Stimulated activated CD8-positive, alpha-beta memory T cell treated with anti-CD3 and anti-CD28 coated beads, Interleukin-7, amount 100 ng/mL, for 1 hour (primary cell): Measurements from ENCODE around the gene GOLGA6L2.
"Not testable (repeated sequence)": the region's sequence is repeated elsewhere in the genome, so short reads cannot be mapped to it uniquely, and the experiment has no call there.

Experiments
- DNase-seq, 2 donors: peaks; one replicate each; pipeline ENCODE4 v3.0.0-alpha.2; 2020; ENCODE audit warnings: low read depth in 2 of 2

The GOLGA6L2 gene

DNA sequence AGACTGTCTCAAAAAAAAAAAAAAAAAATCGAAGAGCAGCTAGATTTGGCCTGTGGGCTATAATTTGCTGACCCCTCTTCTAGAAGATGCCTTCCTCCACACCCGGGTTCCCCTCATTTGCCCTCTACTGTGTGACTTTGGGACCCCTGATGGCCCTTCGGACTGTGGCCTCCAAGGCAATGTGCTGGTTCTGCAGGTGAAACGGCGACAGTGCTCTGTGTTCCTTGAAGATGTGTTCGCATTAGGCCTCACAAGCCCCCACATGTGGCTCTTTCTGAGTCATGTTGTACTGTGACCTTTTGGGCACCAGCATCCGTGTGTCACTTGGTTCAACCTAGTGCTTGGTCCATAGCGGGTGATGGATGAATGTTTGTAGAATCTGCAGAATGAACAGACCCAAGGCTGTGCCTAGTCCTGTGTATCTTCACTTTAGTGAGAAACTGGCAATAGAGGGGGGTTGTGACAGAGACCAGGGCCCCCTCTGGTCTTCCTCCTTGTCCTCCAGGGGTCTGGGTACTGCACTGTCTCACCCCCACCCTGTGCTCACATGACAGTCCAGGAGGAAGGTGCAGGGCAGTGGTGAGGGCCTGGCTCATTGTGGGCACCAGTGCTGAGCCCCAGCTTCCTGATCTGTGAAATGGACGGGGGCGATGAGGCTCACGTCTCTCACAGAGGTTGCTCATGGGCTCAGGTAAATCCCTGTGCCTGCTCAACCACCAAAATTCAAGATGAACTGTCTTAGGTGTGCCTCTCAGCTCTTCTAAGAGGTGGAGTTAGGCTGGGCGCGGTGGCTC lies 22.7 kb downstream of the GOLGA6L2 start:
- no peak for DNase-seq

DNA sequence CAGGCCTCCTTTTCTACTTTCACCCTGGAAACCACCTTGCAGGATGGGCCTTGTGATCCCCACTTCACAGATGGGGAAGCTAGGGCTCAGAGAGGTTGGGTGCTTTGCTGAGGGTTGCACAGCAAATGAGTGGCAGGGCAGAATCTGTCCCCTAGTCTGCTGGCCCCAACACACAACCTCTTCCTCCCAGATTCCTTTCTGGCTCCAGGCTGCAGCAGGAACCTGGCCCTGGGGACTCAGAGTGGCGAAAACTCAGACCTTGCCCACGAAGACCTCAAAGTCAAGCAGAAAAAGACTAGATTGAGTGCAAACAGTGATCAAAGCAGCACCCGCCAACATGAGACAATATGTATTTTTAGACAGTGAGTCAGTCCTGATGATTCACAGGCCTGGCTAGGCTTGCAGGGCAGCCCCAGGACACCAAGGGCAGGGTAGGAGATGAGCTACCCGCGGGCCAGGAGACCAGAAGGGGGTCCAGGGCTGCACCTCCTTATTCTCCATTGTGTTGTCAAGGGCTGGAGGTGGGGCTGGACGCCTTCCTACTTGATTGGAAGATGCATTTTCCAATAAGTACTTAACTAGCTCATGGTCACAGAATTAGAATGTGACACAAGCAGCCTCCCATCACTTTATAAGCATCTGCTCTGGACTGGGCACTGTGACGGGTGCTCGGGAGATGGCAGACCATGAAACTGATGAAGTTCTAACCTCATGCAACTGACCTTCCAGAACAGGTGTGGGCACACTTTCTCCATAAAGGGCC lies 23.9 kb downstream of the GOLGA6L2 start:
- DNase-seq: no peak

DNA sequence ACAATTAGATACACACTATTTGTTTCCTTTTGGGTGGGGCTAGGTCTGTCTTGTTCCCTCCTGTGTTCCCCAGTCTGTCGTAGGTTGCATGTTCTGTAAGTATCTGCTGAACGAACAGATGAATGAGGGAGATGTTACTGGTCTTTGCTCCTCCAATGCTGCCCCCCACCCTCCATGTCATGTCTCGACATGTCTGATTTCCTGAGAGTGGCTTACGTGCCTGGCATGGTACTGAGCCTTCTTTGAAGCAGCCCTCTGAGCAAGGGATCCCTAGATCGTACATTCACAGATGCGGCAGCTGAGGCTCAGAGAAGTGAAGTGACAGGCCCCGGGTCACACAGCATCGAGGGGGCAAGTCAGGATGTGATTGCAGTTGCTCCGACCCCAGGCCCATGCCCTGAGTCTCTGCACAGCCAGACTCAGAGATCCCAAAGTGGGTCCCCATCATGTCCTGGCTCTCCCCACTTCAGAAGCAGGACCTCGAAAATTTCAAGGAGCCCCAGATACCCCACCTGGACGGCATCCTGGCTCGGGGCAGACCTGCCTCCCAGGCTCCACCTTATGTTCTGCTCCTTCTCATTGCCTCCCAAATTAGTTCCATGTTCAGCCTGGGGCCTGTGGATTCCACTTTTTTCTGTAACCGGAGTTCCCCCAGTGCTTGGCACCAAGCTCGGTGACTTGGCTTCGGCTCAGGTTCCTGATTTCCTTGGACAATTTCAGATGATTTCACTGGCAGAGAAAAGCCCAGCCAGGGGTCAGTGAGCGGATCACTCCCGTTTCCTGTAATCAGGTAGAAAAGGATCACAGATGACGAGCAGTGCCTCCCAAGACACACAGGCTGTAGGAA lies 24.7 kb downstream of the GOLGA6L2 start:
- DNase-seq: no peak

DNA sequence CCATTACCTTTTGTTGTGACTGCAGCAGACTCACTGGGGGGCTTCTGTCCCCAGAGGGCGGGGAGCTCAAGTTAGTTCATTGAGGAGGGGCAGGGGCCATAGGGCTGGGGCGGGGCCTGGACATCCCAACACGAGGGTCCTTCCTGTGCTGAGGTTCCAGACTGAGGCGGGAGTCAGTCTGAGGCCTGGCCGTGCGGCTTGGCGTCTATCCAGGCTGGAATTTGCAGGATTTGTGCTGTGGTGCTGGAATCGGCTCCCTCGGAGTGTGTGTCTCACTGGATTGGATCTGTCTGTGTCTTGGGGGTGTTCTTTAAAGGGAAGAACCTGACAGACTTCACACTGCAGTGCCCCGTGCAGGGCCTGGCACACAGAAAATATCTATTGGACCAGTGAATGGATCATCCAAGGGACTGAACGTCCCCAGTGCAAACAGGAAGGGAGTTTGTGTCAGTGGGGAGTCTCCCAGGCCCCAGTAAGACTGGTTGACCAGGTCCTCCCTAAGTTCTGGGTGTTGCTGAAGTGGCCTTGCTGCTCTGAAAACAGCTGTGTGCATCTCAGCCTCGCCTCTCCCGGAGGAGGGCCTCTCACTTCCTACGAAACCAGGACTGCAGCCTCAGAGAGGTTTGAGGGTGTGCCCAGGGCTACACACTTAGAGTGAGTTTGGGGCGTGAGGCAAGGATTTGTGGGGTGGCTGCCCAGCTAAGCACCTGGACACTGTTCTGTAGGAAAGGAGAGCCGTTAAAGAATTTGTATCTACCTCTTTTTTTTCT lies 26.1 kb downstream of the GOLGA6L2 start:
- no peak for DNase-seq

DNA sequence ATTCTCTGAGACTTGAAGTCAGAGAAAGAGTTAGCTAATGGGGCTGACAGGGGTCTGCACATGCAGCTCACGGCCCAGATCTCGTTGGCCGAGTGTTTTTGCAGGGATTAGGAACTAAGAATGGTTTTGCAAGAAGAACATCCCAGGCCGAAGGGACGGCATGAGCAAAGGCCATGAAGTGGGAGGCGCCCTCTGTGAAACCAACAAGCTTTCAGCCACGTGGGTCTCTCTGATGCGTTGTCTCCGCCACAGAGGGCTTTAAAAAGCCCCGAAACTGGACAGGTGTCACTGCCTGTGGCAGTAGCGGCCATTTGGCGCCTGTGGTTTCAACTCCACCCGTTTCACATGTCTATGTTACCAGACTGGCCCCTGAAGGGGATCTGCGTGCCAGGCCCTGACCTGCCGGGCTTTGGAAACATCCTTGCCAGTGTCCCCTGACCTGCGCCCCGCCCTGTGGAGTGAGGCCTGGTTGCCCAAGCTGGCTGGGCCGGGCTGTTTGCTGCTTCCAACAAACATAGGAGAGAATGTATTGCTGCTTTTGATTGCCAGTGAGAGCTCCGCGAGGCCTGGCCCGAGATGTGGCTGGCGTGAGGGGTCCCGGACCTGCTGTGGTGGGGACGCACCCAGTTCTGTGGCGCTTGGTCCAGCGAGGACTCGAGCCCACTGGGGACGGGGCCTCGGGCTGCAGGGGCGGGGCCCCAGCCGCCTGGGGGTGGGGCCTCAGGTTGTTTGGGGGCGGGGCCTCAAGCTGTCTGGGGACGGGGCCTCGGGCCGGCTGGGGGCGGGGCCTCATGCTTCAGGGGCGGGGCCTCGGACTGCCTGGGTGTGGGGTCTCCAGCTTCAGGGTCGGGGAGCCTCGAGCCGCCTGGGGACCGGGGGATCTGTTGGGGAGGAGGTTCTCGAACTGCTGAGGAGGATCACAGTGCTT lies 30.4 kb downstream of the GOLGA6L2 start:
- DNase-seq: no peak

DNA sequence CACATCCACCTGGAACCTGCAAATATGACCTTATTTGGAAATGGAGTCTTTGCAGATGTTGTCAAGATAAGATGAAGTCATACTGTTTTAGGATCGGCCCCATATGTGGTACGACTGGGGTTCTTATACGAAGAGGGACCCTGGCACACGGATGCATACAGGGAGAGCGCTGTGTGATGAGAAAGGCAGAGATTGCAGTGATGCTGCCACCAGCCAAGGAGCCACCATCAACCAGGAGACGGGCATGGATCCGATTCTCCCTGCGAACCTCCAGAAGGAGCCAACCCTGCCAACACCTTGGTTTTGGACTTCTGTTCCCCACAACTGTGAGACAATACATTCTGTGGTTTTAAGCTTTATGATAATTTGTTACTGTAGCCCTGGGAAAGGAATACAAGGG lies 31.2 kb downstream of the GOLGA6L2 start:
- not testable (repeated sequence) for DNase-seq

DNA sequence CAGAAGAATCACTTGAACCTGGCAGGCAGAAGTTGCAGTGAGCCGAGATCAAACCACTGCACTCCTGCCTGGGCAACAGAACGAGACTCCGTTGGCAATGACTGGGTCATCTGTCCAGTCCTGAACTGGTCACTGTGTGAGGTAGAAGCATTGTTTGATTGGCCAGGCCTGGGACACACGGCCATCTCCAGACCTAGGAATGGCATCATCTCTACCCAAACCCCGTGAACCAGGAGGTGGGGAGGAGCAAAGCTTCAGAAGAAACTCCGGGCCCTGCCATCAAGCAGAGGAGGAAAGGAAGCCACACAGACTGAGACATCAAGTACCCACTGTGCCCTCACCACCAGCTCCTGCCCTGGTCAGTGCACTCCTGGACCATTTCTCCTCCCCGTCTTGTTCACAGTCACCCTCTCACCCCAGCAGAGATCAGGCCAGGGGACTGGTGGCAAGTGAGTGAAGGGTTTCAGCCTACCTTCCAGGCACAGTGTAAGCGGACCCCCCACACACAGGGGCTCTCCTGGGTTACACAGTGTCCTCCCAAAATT lies 31.6 kb downstream of the GOLGA6L2 start:
- no peak for DNase-seq

DNA sequence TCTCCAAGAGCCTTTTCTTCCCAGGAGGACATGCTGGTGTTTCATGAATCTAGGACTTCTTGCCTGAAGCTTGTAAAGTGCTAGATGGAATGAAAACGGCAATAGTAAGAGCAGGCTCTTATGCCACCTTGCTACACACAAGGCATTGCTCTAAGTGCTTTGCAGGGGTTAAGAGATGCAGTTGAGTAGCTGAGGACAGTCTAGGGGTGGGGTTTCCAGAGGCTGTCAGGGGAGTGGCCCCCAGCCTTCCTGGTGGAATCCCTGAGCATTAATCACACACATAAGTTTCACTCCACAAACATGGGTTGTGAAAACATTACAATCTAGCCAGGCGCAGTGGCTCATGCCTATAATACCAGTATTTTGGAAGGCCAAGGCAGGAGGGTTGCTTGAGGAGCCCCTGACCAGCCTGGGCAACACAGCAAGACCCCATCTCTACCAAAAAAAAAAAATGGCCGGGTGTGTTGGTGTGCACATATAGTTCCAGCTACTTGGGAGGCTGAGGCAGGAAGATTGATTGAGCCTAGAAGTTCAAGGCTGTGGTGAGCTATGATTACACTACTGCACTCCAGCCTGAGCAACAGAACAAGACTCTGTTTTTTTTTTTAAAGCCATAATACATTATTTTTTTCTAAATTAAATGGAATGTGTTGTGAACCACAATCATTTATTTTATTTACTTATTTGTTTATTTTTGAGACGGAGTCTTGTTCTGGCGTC lies 34.0 kb downstream of the GOLGA6L2 start:
- DNase-seq: not testable (repeated sequence)

DNA sequence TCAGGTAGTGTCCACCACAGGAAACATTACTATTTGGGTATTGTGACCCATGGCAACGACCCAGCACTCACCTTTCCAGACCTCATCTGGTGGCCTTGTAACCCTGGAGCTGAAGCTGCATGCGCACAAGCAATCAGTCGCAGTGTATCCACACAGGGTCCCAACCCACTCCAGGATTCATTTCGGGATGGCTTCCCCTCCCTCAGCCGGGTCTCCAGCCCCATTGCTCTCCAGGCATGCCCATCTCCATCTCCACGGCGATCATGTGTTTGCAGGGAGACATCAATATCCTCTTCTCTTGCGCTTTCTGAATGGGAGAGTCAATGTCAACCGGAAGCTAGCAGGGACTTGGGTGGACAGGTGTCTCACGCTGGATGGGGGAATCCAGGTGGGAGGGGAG lies 35.2 kb downstream of the GOLGA6L2 start:
- no peak for DNase-seq

DNA sequence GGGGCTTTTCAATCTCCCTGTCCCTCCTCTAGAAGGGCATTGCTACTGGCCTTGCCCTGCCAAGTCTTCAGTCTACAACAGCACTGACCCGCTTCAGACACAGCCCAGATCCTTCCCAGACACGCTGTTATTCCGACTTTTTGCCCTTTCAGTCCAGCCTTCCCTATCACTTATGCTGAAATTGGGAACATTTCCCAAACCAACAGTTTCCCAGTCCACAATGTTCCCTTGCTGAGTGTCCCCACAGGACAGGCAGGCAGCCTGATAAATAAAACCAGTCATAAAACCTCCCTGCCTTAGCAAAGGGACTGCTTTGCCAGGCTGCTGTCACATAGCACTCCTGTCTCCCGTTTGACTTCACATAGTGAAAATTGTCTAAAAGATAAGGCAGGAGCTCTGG lies 43.5 kb downstream of the GOLGA6L2 start:
- DNase-seq: no peak

DNA sequence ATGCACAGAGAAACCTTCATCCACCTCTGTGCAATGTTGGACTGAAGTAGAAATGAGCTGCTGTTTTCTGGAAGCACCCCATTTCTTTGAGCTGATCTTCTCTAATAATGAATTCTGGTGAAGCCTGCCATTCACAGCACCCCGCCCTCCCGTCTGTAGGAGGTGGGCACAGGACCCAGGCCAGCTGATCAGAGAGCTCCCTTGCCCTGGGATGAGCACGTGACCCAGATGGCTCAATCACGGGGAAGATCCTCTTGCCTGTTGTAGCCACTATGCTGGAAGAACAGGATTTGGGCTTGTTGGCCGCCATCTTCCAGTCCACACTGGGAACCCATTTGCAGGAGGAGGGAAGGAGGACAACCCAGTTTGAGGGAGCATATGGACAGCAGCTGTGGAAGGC lies 44.5 kb downstream of the GOLGA6L2 start:
- DNase-seq: no peak

DNA sequence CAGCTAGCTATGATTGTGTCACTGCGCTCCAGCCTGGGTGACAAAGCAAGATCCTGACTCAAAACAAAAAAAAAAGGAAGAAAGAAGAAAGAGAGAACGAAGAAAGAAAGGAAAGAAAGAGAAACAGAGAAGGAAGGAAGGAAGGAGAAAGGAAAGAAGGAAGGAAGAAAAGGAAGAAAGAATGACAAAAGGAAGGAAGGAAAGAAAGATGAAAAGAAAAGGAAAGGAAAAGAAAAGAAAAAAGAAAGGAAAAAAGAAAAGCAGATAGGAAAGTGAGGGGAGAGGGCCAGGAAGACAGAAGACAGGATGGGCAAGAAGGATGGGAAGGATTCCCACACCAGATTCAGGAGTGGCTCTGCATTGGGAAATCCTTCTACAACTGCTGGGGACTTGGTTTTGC lies 44.9 kb downstream of the GOLGA6L2 start:
- DNase-seq: no peak

DNA sequence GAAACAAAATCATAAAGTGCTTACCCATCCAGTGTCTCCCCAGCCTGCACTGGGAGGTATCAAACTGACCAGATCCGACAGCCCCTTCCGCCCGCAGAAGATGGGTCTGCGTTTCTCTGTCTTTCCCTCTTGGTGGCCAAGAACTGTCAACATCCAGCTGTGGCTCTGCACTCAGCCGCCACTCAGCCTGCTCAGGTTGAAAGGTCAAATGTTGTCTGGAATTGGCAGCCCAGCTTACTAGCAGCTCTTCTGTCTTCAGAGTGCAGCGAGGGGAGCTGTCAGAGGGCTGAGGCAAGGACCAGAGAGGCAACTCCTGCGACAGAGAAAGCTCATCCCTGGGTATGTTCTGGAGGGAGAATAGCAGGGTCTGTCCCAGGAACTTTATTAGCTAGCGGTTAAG lies 45.4 kb downstream of the GOLGA6L2 start:
- DNase-seq: no peak

DNA sequence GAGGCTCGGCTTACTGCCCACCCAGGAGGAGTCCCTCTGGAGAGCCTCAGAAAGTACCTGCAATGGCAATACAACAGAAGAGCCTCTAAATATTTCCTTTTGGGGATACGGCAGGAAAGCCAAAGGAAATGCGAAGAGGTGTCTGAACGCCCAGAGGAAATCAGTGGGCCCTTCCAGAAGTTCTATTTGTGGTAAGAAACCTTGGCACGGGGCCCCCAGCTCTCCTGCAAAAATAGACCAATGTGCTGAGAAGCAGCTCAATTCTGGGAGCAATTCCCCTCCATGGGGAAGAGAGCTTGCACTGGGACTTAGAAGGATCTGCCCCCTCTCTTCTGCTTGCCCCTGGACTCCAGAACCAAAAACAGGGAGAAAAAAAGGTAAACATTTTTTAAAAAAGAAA lies 47.8 kb downstream of the GOLGA6L2 start:
- DNase-seq: not testable (repeated sequence)

DNA sequence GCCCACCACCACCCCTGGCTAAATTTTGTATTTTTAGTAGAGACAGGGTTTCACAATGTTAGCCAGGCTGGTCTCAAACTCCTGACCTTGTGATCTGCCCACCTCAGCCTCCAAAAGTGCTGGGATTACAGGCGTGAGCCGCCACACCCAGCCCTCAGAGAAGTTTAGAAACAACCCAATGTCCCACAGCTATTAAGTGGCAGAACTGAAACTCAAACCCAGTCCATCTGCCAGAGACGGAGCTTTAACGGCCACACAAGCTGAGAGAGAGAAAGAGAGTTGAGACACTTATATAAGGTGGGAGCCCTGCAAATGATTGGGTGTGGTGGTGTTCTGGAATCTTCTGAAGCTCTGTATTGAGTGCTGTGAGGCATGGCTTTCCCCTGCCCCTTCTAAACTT lies 48.7 kb downstream of the GOLGA6L2 start:
- not testable (repeated sequence) for DNase-seq

DNA sequence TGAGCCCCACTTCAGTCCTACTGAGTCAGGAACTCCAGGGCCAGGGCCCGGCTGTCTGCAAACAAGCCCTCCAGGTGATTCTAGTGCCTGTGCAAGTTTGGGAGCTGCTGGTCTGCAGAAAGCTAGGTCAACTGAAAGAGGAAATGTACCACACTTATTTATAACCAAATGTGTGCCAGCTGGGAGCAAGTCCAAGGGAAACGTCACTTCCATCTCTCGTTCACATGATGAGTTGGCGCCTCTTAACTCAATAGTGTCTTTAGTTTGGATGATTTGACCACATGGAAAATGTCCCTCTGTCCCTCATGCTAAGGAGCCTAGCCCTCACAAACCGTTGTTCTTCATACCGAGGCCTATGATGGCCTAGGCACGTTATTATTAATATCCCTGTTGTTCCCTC lies 49.3 kb downstream of the GOLGA6L2 start:
- DNase-seq: no peak

DNA sequence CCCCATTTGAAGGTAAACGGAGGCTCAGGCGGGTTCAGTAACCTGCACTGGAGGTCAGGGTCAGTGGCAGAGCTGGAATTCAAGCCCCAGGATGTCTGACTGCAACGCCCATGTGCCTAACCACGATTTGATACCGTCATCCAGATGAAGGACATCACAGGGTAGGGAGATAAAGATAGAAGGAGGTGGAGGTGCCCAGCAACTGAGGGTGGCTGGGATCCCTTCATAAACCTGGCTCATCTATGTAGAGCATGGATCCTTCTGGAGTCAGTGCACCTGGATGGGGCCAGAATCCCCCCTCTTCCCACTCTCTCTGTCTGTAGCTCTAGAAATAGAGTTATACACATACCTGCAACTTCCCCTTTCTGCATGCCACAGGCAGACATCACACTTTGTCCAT lies 51.2 kb downstream of the GOLGA6L2 start:
- no peak for DNase-seq

DNA sequence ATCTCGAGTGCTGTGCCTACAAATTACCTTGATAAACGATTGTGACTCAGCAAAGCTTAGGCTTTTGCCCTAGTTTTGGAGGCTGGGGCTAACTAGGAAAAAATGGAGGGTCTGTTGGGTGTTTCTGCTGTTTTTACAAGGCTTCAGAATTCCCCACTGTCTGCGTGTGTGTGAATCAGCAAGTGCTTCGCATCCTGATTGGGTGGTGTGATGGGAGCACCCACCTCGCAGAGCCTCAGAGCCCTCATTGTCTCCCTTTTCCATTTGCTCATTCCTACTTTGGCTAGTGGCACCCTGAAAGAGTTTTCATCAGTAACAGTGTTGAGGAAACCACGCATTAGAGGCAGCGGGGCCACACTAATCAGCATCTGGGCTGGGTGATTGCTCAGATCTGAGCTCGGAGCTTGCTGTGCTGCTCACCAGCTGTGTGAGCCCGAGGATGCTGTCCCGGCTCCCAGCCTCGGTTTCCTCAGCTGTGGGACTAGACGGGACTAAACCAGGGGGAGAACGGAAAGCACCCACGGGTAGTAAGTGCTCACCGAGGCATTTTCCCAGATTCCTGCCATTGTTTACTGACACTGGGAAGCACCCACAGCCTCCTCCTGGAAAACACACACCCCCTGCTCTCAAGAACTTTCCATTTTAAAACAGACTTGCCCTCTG lies 51.9 kb downstream of the GOLGA6L2 start:
- no peak for DNase-seq
